H9 (cell line): Measurements from ENCODE around the gene H6PD. TPM values are rescaled to one million over a fixed set of nuclear protein-coding genes. Genes with fewer than 3 reads are reported as not detected.

Experiments
- DNase-seq: peaks from one replicate; pipeline ENCODE4 v3.0.0-alpha.2; 2017
- H2AFZ ChIP-seq: one replicate; pipeline ENCODE4 v1.6.1; 2013; ENCODE audit warnings: mild to moderate bottlenecking, low read length, control low read depth, moderate library complexity
- H2AK5ac ChIP-seq: 2 replicates; pipeline ENCODE4 v1.6.1; 2013; ENCODE audit warnings: low read length, control low read depth, mixed read lengths; ENCODE audit not compliant: insufficient read length
- H2BK120ac ChIP-seq: one replicate; pipeline ENCODE4 v1.6.1; 2013; ENCODE audit warnings: low read depth, mild to moderate bottlenecking, low read length, control low read depth, inconsistent platforms; ENCODE audit not compliant: poor library complexity, severe bottlenecking
- H2BK12ac ChIP-seq: 2 replicates; pipeline ENCODE4 v1.6.1; 2013; ENCODE audit warnings: low read length, control low read depth, mixed read lengths, low read depth; ENCODE audit not compliant: insufficient read length
- H2BK15ac ChIP-seq: 2 replicates; pipeline ENCODE4 v1.6.1; 2013; ENCODE audit warnings: low read depth, low read length, control low read depth
- H2BK20ac ChIP-seq: one replicate; pipeline ENCODE4 v1.6.1; 2013; ENCODE audit warnings: low read depth, mild to moderate bottlenecking, low read length, control low read depth, inconsistent platforms; ENCODE audit not compliant: poor library complexity, severe bottlenecking
- H2BK5ac ChIP-seq: 2 replicates; pipeline ENCODE4 v1.6.1; 2013; ENCODE audit warnings: low read length, control low read depth, mixed read lengths; ENCODE audit not compliant: insufficient read length
- H3K14ac ChIP-seq: 2 replicates; pipeline ENCODE4 v1.6.1; 2013; ENCODE audit warnings: low read length, control low read depth; ENCODE audit not compliant: insufficient read depth
- H3K18ac ChIP-seq: 2 replicates; pipeline ENCODE4 v1.6.1; 2013; ENCODE audit warnings: low read depth, mild to moderate bottlenecking, mixed read lengths, low read length, control low read depth; ENCODE audit not compliant: insufficient read length
- H3K23ac ChIP-seq: 2 replicates; pipeline ENCODE4 v1.6.1; 2013; ENCODE audit warnings: low read length, control low read depth, mixed read lengths, low read depth; ENCODE audit not compliant: insufficient read length
- H3K23me2 ChIP-seq: 2 replicates; pipeline ENCODE4 v1.6.1; 2013; ENCODE audit warnings: low read depth, mild to moderate bottlenecking, mixed read lengths, low read length, control low read depth; ENCODE audit not compliant: insufficient read length, poor library complexity, severe bottlenecking
- H3K27ac ChIP-seq: 2 replicates; pipeline ENCODE4 v1.5.1; 2013; ENCODE audit warnings: low read length, control low read depth, mixed read lengths, low read depth; ENCODE audit not compliant: insufficient read length
- H3K27me3 ChIP-seq: 2 replicates; pipeline ENCODE4 v1.6.1; 2013; ENCODE audit warnings: low read length, control low read depth, inconsistent platforms; ENCODE audit not compliant: insufficient read depth
- H3K4ac ChIP-seq: 2 replicates; pipeline ENCODE4 v1.6.1; 2013; ENCODE audit warnings: low read depth, mild to moderate bottlenecking, control low read depth, inconsistent platforms, low read length, moderate library complexity
- H3K4me1 ChIP-seq: 2 replicates; pipeline ENCODE4 v1.6.1; 2013; ENCODE audit warnings: low read length, control low read depth, inconsistent platforms; ENCODE audit not compliant: insufficient read depth
- H3K4me2 ChIP-seq: 2 replicates; pipeline ENCODE4 v1.6.1; 2013; ENCODE audit warnings: low read length, control low read depth, mixed read lengths; ENCODE audit not compliant: insufficient read length, insufficient read depth
- H3K56ac ChIP-seq: 2 replicates; pipeline ENCODE4 v1.6.1; 2013; ENCODE audit warnings: low read depth, mild to moderate bottlenecking, mixed read lengths, low read length, control low read depth; ENCODE audit not compliant: insufficient read length
- H3K79me1 ChIP-seq: 2 replicates; pipeline ENCODE4 v1.6.1; 2013; ENCODE audit warnings: low read depth, mild to moderate bottlenecking, moderate library complexity, low read length, control low read depth, inconsistent platforms; ENCODE audit not compliant: insufficient read depth, poor library complexity, severe bottlenecking
- H3K79me2 ChIP-seq: 2 replicates; pipeline ENCODE4 v1.6.1; 2013; ENCODE audit warnings: low read length, control low read depth, inconsistent platforms; ENCODE audit not compliant: insufficient read depth
- H3K9ac ChIP-seq: 2 replicates; pipeline ENCODE4 v1.6.1; 2013; ENCODE audit warnings: low read length, control low read depth, mixed read lengths; ENCODE audit not compliant: insufficient read length; ENCODE audit errors: extremely low read depth
- H3K9me3 ChIP-seq: one replicate; pipeline ENCODE4 v1.6.1; 2013; ENCODE audit warnings: low read depth, low read length, inconsistent platforms; ENCODE audit not compliant: control insufficient read depth
- H3T11ph ChIP-seq: one replicate; pipeline ENCODE4 v1.6.1; 2013; ENCODE audit warnings: mild to moderate bottlenecking, low read length, control low read depth, inconsistent platforms
- H4K20me1 ChIP-seq: one replicate; pipeline ENCODE4 v1.6.1; 2013; ENCODE audit not compliant: control insufficient read depth, insufficient read length, insufficient read depth
- H4K5ac ChIP-seq: 2 replicates; pipeline ENCODE4 v1.6.1; 2013; ENCODE audit warnings: low read depth, mild to moderate bottlenecking, mixed read lengths, low read length, control low read depth; ENCODE audit not compliant: insufficient read length
- H4K8ac ChIP-seq: replicated peaks from 2 replicates; pipeline ENCODE4 v1.6.1; 2013; ENCODE audit warnings: low read length, control low read depth, mixed read lengths, low read depth; ENCODE audit not compliant: insufficient read length
- H4K91ac ChIP-seq: 2 replicates; pipeline ENCODE4 v1.6.1; 2013; ENCODE audit warnings: low read depth, mild to moderate bottlenecking, moderate library complexity, mixed read lengths, low read length, control low read depth; ENCODE audit not compliant: insufficient read length
- H3K27ac Mint-ChIP-seq, 3 experiments: 2 replicates in 2 of 3; 3 replicates in 1 of 3; pipeline ENCODE4 v1.8.0; 2020 to 2021; ENCODE audit warnings: mixed read lengths in 3 of 3, mild to moderate bottlenecking in 1 of 3, moderate library complexity in 1 of 3
- H3K27me3 Mint-ChIP-seq: 2 replicates; pipeline ENCODE4 v1.8.0; 2021; ENCODE audit warnings: low read depth, mild to moderate bottlenecking, moderate library complexity, mixed read lengths
- H3K36me3 Mint-ChIP-seq, 3 experiments: 2 replicates in 2 of 3; 3 replicates in 1 of 3; pipeline ENCODE4 v1.8.0; 2020 to 2021; ENCODE audit warnings: low read depth in 3 of 3, mixed read lengths in 3 of 3; ENCODE audit not compliant: insufficient read depth in 1 of 3
- H3K4me1 Mint-ChIP-seq, 2 experiments: 2 replicates each; pipeline ENCODE4 v1.8.0; 2020; ENCODE audit warnings: mixed read lengths in 2 of 2
- H3K4me3 Mint-ChIP-seq, 2 experiments: 2 replicates in 1 of 2; 3 replicates in 1 of 2; pipeline ENCODE4 v1.8.0; 2020 to 2021; ENCODE audit warnings: mild to moderate bottlenecking in 2 of 2, mixed read lengths in 2 of 2, moderate library complexity in 1 of 2
- H3K9me3 Mint-ChIP-seq, 2 experiments: 2 replicates in 1 of 2; 3 replicates in 1 of 2; pipeline ENCODE4 v1.8.0; 2020; ENCODE audit warnings: mild to moderate bottlenecking in 2 of 2, mixed read lengths in 2 of 2, moderate library complexity in 1 of 2
- WGBS: extraction: QIAGEN DNeasy Blood & Tissue Kit; methylation state at CpG from one replicate; pipeline ENCODE4 v1.1.7; 2013; ENCODE audit warnings: missing lambda C conversion rate, low lambda C conversion rate, mixed read lengths; ENCODE audit not compliant: insufficient read length; ENCODE audit errors: extremely low coverage; 5-methylcytosine and 5-hydroxymethylcytosine counted together
- total RNA-seq: library from RNA; stranded (reverse); gene quantifications from 2 replicates; pipeline ENCODE4 v1.2.1, GENCODE V29; 2021
- TF ChIP-seq, protein P1 (sequence below): fragments of 200-600 bp; sonication (generic); conservative IDR thresholded peaks from 3 replicates; pipeline ENCODE4 v1.8.0; 2021; ENCODE audit warnings: antibody characterized with exemption, mild to moderate bottlenecking

H6PD gene
- total RNA-seq, 1 experiment from 2014 or later: 7.9 TPM

DNA sequence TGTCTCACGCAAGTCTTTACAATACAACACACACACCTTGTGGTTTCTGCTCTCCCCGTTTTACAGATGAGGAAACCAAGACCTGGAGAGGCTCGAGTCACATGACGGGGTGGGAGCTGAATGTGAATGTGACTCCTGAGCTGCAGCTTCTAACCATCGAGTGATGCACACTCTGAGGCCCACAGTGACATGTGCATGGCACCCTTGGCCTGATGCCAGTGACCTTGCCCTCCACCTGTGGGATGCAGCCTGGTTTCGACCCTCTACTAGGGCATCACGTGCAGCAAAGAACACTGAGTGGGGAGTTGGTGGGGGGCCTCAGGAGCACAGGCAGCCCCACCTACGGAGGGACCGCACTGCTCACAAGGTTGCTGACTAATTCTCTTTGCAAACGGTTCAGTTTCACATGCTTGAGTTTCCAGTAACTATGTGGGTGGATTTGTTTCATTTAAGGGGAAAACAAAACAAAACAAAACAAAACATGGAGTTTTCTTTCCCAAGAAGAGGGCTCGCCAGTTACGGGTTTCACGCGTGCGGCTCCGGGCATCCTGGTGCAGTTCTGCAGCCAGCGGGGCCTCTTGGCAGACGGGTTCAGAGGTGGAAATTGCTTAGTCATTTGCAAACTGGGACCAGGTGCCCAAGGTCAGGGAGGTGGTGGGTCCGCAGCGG lies 81.0 kb downstream of the H6PD start:
- Histone ChIP-seq H4K91ac (no peak overlapping the region), H2AFZ (no peak overlapping the region), H4K20me1 (no peaks in the 10 kb centered on the region), H3K9me3 (no peaks in the 10 kb centered on the region), H3K27ac (no peak overlapping the region), H3T11ph (no peak overlapping the region), H3K23ac (no peak overlapping the region), H3K14ac (no peak overlapping the region; the same call in 1 of the 2 replicates), H3K79me2 (no peaks in the 10 kb centered on the region), H3K4me2 (no peak overlapping the region), H2BK15ac (no peak overlapping the region), H2BK20ac (no peak overlapping the region), H3K23me2 (no peaks in the 10 kb centered on the region), H2BK12ac (no peak overlapping the region), H2BK120ac (no peak overlapping the region), H3K9ac (no peak overlapping the region), H3K56ac (no peak overlapping the region), H2AK5ac (no peak overlapping the region), H3K18ac (no peak overlapping the region), H4K8ac (no peak overlapping the region), H3K27me3 (no peaks in the 10 kb centered on the region), H2BK5ac (no peak overlapping the region), H4K5ac (no peak overlapping the region), H3K79me1 (no peaks in the 10 kb centered on the region), H3K4me1 (peaks cover 6% of the 10 kb centered on the region; the same call in 1 of the 2 replicates), H3K4ac (no peak overlapping the region)
- Mint-ChIP-seq H3K36me3 (peaks cover 0 to 1% (median 0%) of the 10 kb centered on the region in 3 experiments; a peak in 1 of 7 replicates), H3K27ac (peak overlapping the region; percentile 32 to 48 (median 39); a peak in 4 of 7 replicates), H3K4me3 (no peak overlapping the region), H3K9me3 (no peaks in the 10 kb centered on the region), H3K27me3 (no peaks in the 10 kb centered on the region), H3K4me1 (peaks cover 34 to 43% of the 10 kb centered on the region in 2 experiments)
- DNase-seq: no peak
- TF ChIP-seq, protein P1, sequence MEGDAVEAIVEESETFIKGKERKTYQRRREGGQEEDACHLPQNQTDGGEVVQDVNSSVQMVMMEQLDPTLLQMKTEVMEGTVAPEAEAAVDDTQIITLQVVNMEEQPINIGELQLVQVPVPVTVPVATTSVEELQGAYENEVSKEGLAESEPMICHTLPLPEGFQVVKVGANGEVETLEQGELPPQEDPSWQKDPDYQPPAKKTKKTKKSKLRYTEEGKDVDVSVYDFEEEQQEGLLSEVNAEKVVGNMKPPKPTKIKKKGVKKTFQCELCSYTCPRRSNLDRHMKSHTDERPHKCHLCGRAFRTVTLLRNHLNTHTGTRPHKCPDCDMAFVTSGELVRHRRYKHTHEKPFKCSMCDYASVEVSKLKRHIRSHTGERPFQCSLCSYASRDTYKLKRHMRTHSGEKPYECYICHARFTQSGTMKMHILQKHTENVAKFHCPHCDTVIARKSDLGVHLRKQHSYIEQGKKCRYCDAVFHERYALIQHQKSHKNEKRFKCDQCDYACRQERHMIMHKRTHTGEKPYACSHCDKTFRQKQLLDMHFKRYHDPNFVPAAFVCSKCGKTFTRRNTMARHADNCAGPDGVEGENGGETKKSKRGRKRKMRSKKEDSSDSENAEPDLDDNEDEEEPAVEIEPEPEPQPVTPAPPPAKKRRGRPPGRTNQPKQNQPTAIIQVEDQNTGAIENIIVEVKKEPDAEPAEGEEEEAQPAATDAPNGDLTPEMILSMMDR: no peak
- no CpG with 5 or more reads among the region's 20 CpGs for WGBS
